Caco-2 (cell line): ENCODE measurements around the gene CRYZ. TPM values are rescaled to one million over a fixed set of nuclear protein-coding genes. Genes with fewer than 3 reads are reported as not detected.

ENCODE experiments used
- BruUV-seq: library from RNA; stranded (reverse); fragments of 400-500 nt; replicated peaks from 2 replicates; lab custom pipeline; 2021; lab: Mats Ljungman, UMichigan
- CTCF ChIA-PET: fragments of 300-600 bp; sonication (Branson Sonifier 250); formaldehyde crosslinking; loops from one replicate; lab custom pipeline; 2022; ENCODE audit warnings: antibody characterized with exemption; lab: Charles Lee
- POLR2A ChIA-PET: fragments of 300-600 bp; sonication (Branson Sonifier 250); formaldehyde crosslinking; loops from one replicate; lab custom pipeline; 2022; ENCODE audit warnings: antibody characterized with exemption; lab: Charles Lee
- DNase-seq, 2 experiments: peaks; one replicate each; pipeline versions ENCODE4 v3.0.0 to v3.0.0-alpha.2; 2020 to 2022
- H3K27me3 ChIP-seq: replicated peaks from 2 replicates; pipeline ENCODE4 v1.6.0; 2011; ENCODE audit warnings: low read length; ENCODE audit not compliant: control insufficient read depth, insufficient read depth
- H3K36me3 ChIP-seq: 2 replicates; pipeline ENCODE4 v1.5.1; 2011; ENCODE audit warnings: low read length; ENCODE audit not compliant: control insufficient read depth, insufficient read depth
- H3K4me1 ChIP-seq: fragments of 250-450 bp; sonication (Bioruptor Pico); 2 replicates; pipeline ENCODE4 v1.5.1; 2020; ENCODE audit warnings: mild to moderate bottlenecking
- H3K4me3 ChIP-seq: 2 replicates; pipeline ENCODE4 v1.5.1; 2011; ENCODE audit warnings: low read depth, mild to moderate bottlenecking, control low read depth, low read length
- H3K9me3 ChIP-seq: fragments of 250-450 bp; sonication (Bioruptor Pico); 2 replicates; pipeline ENCODE4 v1.5.1; 2020; ENCODE audit warnings: mild to moderate bottlenecking, moderate library complexity
- H3K27ac Mint-ChIP-seq: one replicate; pipeline ENCODE4 v1.8.0; 2022; ENCODE audit warnings: mixed read lengths; ENCODE audit not compliant: unreplicated experiment
- H3K27me3 Mint-ChIP-seq: one replicate; pipeline ENCODE4 v1.8.0; 2022; ENCODE audit warnings: mixed read lengths; ENCODE audit not compliant: insufficient read depth, unreplicated experiment
- H3K36me3 Mint-ChIP-seq: one replicate; pipeline ENCODE4 v1.8.0; 2022; ENCODE audit warnings: mild to moderate bottlenecking, mixed read lengths; ENCODE audit not compliant: insufficient read depth, unreplicated experiment
- H3K4me1 Mint-ChIP-seq: one replicate; pipeline ENCODE4 v1.8.0; 2022; ENCODE audit warnings: low read depth, mixed read lengths; ENCODE audit not compliant: unreplicated experiment
- H3K4me3 Mint-ChIP-seq: one replicate; pipeline ENCODE4 v1.8.0; 2022; ENCODE audit warnings: mild to moderate bottlenecking, moderate library complexity, mixed read lengths; ENCODE audit not compliant: unreplicated experiment
- H3K9me3 Mint-ChIP-seq: one replicate; pipeline ENCODE4 v1.8.0; 2022; ENCODE audit warnings: mixed read lengths; ENCODE audit not compliant: unreplicated experiment
- CTCF ChIP-seq, 2 experiments: fragments of 200-600 bp in 1 of 2; IDR thresholded peaks; 1 replicate in 1 of 2; 2 replicates in 1 of 2; pipeline versions ENCODE4 v1.5.1 to v1.8.0; 2011 to 2022; ENCODE audit warnings: antibody characterized with exemption in 1 of 2, control low read depth in 1 of 2, inconsistent platforms in 1 of 2, low read depth in 1 of 2, low read length in 1 of 2, mild to moderate bottlenecking in 1 of 2, moderate library complexity in 1 of 2; ENCODE audit not compliant: insufficient read depth in 1 of 2, severe bottlenecking in 1 of 2, unreplicated experiment in 1 of 2
- intact Hi-C: fragments of 100-400 bp; cut with micrococcal nuclease; formaldehyde crosslinking; loops from one replicate; pipeline ENCODE4 v1.10.0; 2022; ENCODE audit not compliant: unreplicated experiment
- total RNA-seq: library from RNA; stranded (reverse); gene quantifications from 2 replicates; pipeline ENCODE4 v1.2.3, GENCODE V29; 2022

The CRYZ gene
- total RNA-seq, 1 experiment from 2014 or later = 54.3 TPM

- no peaks in the 10 kb centered on the region for H3K9me3 Mint-ChIP-seq
- BruUV-seq = TSS peak; percentile 9
- CTCF ChIA-PET = interaction anchor here (0.5 to 1.0 kb wide), 3 partner anchors 36 to 341 kb away, joined by 3 to 4 read pairs (median 3); no protein-coding TSS in a partner anchor
- no peaks in the 10 kb centered on the region for H3K27me3 Mint-ChIP-seq
- H3K27ac Mint-ChIP-seq = peak overlapping the region; percentile 92
- POLR2A ChIA-PET = interaction anchor here (0.6 to 0.8 kb wide), 2 partner anchors 19 to 1207 kb away, joined by 3 to 5 read pairs; no protein-coding TSS in a partner anchor
- peak; percentile 56 to 60 for DNase-seq
- intact Hi-C loops = loop anchor here (2.0 to 5.0 kb wide), 2 partner anchors 39 to 534 kb away; partner anchors contain the start of genes FPGT and LRRIQ3
- H3K36me3 ChIP-seq = 0 out of 2 replicates have a peak, but pooled peaks cover 2% of the 10 kb centered on the region
- no peaks in the 10 kb centered on the region for H3K27me3 ChIP-seq
- peaks cover 3% of the 10 kb centered on the region for H3K9me3 ChIP-seq
- peaks cover 6% of the 10 kb centered on the region for H3K36me3 Mint-ChIP-seq
- peaks cover 15% of the 10 kb centered on the region; the same call in 1 of the 2 replicates for H3K4me1 ChIP-seq
- TF ChIP-seq CTCF (IDR thresholded peaks at IDR 0.05; ENCODE audit: insufficient read depth in 1 of 2, low read depth in 1 of 2, low read length in 1 of 2, severe bottlenecking in 1 of 2, unreplicated experiment in 1 of 2) = no peak
- H3K4me3 Mint-ChIP-seq = peak overlapping the region; percentile 83
- H3K4me3 ChIP-seq = peak overlapping the region; percentile 63
- H3K4me1 Mint-ChIP-seq = no peaks in the 10 kb centered on the region
These were observed 1.3 kb downstream of the CRYZ start for GRCh38 chr1:74731399-74732052.

GRCh38 chr1:74729741-74730478, 2.9 kb downstream of the CRYZ start:
- no peaks in the 10 kb centered on the region for H3K27me3 ChIP-seq
- no peak overlapping the region for H3K4me3 ChIP-seq
- Mint-ChIP-seq H3K4me3 (peak overlapping the region; percentile 36), H3K9me3 (no peaks in the 10 kb centered on the region), H3K27ac (no peak overlapping the region), H3K36me3 (peaks cover 11% of the 10 kb centered on the region), H3K4me1 (no peaks in the 10 kb centered on the region), H3K27me3 (no peaks in the 10 kb centered on the region)
- intact Hi-C loops = loop anchor here (5.0 kb wide), 1 partner anchor 533 kb away; the partner anchor contains the start of genes FPGT and LRRIQ3
- ChIA-PET CTCF (no interaction called here), POLR2A (interaction anchor here (0.6 kb wide), 1 partner anchor 16 kb away, joined by 3 read pairs; no protein-coding TSS in a partner anchor)
- TF ChIP-seq CTCF (IDR thresholded peaks at IDR 0.05; ENCODE audit: insufficient read depth in 1 of 2, low read depth in 1 of 2, low read length in 1 of 2, severe bottlenecking in 1 of 2, unreplicated experiment in 1 of 2) = no peak
- peaks cover 15% of the 10 kb centered on the region; the same call in 1 of the 2 replicates for H3K4me1 ChIP-seq
- DNase-seq = no peak
- H3K9me3 ChIP-seq = peaks cover 3% of the 10 kb centered on the region
- BruUV-seq = no TSS peak
- H3K36me3 ChIP-seq = 0 out of 2 replicates have a peak, but pooled peaks cover 2% of the 10 kb centered on the region

- POLR2A ChIA-PET = no interaction called here
- H3K4me1 ChIP-seq = peaks cover 15% of the 10 kb centered on the region; the same call in 1 of the 2 replicates
- intact Hi-C loops = no loop called here
- 0 out of 2 replicates have a peak, but pooled peaks cover 2% of the 10 kb centered on the region for H3K36me3 ChIP-seq
- no peaks in the 10 kb centered on the region for H3K27me3 Mint-ChIP-seq
- H3K36me3 Mint-ChIP-seq = peaks cover 16% of the 10 kb centered on the region
- H3K27me3 ChIP-seq = no peaks in the 10 kb centered on the region
- peaks cover 3% of the 10 kb centered on the region for H3K9me3 ChIP-seq
- H3K4me1 Mint-ChIP-seq = no peaks in the 10 kb centered on the region
- no TSS peak for BruUV-seq
- H3K9me3 Mint-ChIP-seq = no peaks in the 10 kb centered on the region
- no peak for TF ChIP-seq CTCF (IDR thresholded peaks at IDR 0.05; ENCODE audit: insufficient read depth in 1 of 2, low read depth in 1 of 2, low read length in 1 of 2, severe bottlenecking in 1 of 2, unreplicated experiment in 1 of 2)
- DNase-seq = no peak
- H3K4me3 Mint-ChIP-seq = no peak overlapping the region
- H3K27ac Mint-ChIP-seq = no peak overlapping the region
- no peak overlapping the region for H3K4me3 ChIP-seq
- CTCF ChIA-PET = no interaction called here
These were observed 4.1 kb downstream of the CRYZ start for GRCh38 chr1:74728736-74729135.
